GM12801 (cell line): ENCODE data around the gene FOXL2NB.

Experiments
- CTCF ChIP-seq: IDR thresholded peaks from one replicate; pipeline ENCODE4 v1.5.1; 2011; ENCODE audit warnings: control low read depth; ENCODE audit not compliant: insufficient read length; ENCODE audit errors: extremely low read depth

FOXL2NB gene

GRCh38 chr3:138943724-138944653 lies 3.0 kb upstream of the FOXL2NB start:
- TF ChIP-seq CTCF = no peak

- no peak for TF ChIP-seq CTCF
Observed at GRCh38 chr3:138944654-138944928, 2.4 kb upstream of the FOXL2NB start.

GRCh38 chr3:138944929-138945708 lies 1.9 kb upstream of the FOXL2NB start:
- no peak for TF ChIP-seq CTCF

GRCh38 chr3:138945709-138946662 lies 1.0 kb upstream of the FOXL2NB start:
- TF ChIP-seq CTCF = no peak

- TF ChIP-seq CTCF = no peak
Observed at GRCh38 chr3:138947495-138948121, 591 bp downstream of the FOXL2NB start.

GRCh38 chr3:138948371-138949001 lies 1.5 kb downstream of the FOXL2NB start:
- no peak for TF ChIP-seq CTCF
